WTC11 (cell line): ENCODE measurements around the gene SLC2A14.
"Not testable (repeated sequence)": the region's sequence is repeated elsewhere in the genome, so short reads cannot be mapped to it uniquely, and the experiment has no call there.

Experiments used
- ATF1 ChIP-seq: sonication (generic); formaldehyde crosslinking; IDR thresholded peaks from 2 replicates; pipeline ENCODE4 v1.8.1; 2023; ENCODE audit warnings: mild to moderate bottlenecking, moderate library complexity, missing genetic modification reagents
- CBFB ChIP-seq: sonication (generic); formaldehyde crosslinking; IDR thresholded peaks from 2 replicates; pipeline ENCODE4 v1.8.1; 2022; ENCODE audit warnings: mild to moderate bottlenecking, low read depth, missing genetic modification reagents
- ESRRA ChIP-seq: sonication (generic); formaldehyde crosslinking; IDR thresholded peaks from 2 replicates; pipeline ENCODE4 v1.8.1; 2022; ENCODE audit warnings: mild to moderate bottlenecking, missing genetic modification reagents, borderline replicate concordance
- NFE2L1 ChIP-seq: sonication (generic); formaldehyde crosslinking; IDR thresholded peaks from 2 replicates; pipeline ENCODE4 v1.8.1; 2023; ENCODE audit warnings: missing genetic modification reagents
- NFYB ChIP-seq: sonication (generic); formaldehyde crosslinking; conservative IDR thresholded peaks from 2 replicates; pipeline ENCODE4 v1.8.0; 2022; ENCODE audit warnings: low read depth, missing genetic modification reagents
- TF ChIP-seq, protein P1 (sequence below): fragments of 200-600 bp; IDR thresholded peaks from 2 replicates; pipeline ENCODE4 v1.8.0; 2022; ENCODE audit warnings: antibody characterized with exemption
- TF ChIP-seq, protein P2 (sequence below): sonication (generic); formaldehyde crosslinking; conservative IDR thresholded peaks from 2 replicates; pipeline ENCODE4 v1.8.1; 2023; ENCODE audit warnings: mild to moderate bottlenecking, low read depth, missing genetic modification reagents, moderate library complexity
- TF ChIP-seq, protein P3 (sequence below): sonication (generic); formaldehyde crosslinking; IDR thresholded peaks from 2 replicates; pipeline ENCODE4 v1.8.0; 2022; ENCODE audit warnings: missing genetic modification reagents
- TF ChIP-seq, protein P4 (sequence below): sonication (generic); formaldehyde crosslinking; conservative IDR thresholded peaks from 2 replicates; pipeline ENCODE4 v1.8.1; 2022; ENCODE audit warnings: mild to moderate bottlenecking, missing genetic modification reagents
- TF ChIP-seq, protein P5 (sequence below): fragments of 250-450 bp; sonication (Bioruptor Pico); IDR thresholded peaks from 2 replicates; pipeline ENCODE4 v1.8.0; 2021; ENCODE audit warnings: mild to moderate bottlenecking
- TF ChIP-seq, protein P6 (sequence below): sonication (generic); formaldehyde crosslinking; IDR thresholded peaks from 2 replicates; pipeline ENCODE4 v1.8.1; 2022; ENCODE audit warnings: mild to moderate bottlenecking, missing genetic modification reagents, moderate library complexity, borderline replicate concordance
- TF ChIP-seq, protein P7 (sequence below): sonication (generic); formaldehyde crosslinking; IDR thresholded peaks from 2 replicates; pipeline ENCODE4 v1.8.1; 2022; ENCODE audit warnings: low read depth, missing genetic modification reagents, borderline replicate concordance
- TF ChIP-seq, protein P8 (sequence below): fragments of 250-450 bp; sonication (Bioruptor Pico); IDR thresholded peaks from 2 replicates; pipeline ENCODE4 v2.1.2; 2022; ENCODE audit warnings: mild to moderate bottlenecking, moderate library complexity
- TF ChIP-seq, protein P9 (sequence below): sonication (generic); formaldehyde crosslinking; IDR thresholded peaks from 2 replicates; pipeline ENCODE4 v1.8.1; 2022; ENCODE audit warnings: missing genetic modification reagents, borderline replicate concordance

DNA sequence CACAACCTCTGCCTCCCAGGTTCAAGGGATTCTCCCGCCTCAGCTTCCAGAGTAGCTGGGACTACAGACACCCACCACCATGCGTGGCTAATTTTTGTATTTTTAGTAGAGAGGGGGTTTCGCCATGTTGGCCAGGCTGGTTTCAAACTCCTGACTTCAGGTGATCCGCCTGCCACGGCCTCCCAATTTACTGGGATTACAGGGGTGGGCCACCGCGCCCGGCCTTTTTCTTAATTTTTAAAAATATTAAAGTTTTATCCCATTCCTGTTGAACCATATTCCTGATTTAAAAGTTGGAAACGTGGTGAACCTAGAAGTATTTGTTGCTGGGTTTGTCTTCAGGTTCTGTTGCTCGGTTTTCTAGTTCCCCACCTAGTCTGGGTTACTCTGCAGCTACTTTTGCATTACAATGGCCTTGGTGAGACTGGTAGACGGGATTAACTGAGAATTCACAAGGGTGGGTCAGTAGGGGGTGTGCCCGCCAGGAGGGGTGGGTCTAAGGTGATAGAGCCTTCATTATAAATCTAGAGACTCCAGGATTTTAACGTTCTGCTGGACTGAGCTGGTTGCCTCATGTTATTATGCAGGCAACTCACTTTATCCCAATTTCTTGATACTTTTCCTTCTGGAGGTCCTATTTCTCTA lies 83.7 kb downstream of the SLC2A14 start, which contains the start of gene NANOG:
- not testable (repeated sequence) for TF ChIP-seq CBFB (CRISPR knock-in tag); ATF1; ESRRA; NFE2L1; NFYB (CRISPR knock-in tag)
- TF ChIP-seq, protein P1, sequence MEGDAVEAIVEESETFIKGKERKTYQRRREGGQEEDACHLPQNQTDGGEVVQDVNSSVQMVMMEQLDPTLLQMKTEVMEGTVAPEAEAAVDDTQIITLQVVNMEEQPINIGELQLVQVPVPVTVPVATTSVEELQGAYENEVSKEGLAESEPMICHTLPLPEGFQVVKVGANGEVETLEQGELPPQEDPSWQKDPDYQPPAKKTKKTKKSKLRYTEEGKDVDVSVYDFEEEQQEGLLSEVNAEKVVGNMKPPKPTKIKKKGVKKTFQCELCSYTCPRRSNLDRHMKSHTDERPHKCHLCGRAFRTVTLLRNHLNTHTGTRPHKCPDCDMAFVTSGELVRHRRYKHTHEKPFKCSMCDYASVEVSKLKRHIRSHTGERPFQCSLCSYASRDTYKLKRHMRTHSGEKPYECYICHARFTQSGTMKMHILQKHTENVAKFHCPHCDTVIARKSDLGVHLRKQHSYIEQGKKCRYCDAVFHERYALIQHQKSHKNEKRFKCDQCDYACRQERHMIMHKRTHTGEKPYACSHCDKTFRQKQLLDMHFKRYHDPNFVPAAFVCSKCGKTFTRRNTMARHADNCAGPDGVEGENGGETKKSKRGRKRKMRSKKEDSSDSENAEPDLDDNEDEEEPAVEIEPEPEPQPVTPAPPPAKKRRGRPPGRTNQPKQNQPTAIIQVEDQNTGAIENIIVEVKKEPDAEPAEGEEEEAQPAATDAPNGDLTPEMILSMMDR: not testable (repeated sequence)
- TF ChIP-seq, protein P2, sequence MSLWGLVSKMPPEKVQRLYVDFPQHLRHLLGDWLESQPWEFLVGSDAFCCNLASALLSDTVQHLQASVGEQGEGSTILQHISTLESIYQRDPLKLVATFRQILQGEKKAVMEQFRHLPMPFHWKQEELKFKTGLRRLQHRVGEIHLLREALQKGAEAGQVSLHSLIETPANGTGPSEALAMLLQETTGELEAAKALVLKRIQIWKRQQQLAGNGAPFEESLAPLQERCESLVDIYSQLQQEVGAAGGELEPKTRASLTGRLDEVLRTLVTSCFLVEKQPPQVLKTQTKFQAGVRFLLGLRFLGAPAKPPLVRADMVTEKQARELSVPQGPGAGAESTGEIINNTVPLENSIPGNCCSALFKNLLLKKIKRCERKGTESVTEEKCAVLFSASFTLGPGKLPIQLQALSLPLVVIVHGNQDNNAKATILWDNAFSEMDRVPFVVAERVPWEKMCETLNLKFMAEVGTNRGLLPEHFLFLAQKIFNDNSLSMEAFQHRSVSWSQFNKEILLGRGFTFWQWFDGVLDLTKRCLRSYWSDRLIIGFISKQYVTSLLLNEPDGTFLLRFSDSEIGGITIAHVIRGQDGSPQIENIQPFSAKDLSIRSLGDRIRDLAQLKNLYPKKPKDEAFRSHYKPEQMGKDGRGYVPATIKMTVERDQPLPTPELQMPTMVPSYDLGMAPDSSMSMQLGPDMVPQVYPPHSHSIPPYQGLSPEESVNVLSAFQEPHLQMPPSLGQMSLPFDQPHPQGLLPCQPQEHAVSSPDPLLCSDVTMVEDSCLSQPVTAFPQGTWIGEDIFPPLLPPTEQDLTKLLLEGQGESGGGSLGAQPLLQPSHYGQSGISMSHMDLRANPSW (CRISPR knock-in tag): not testable (repeated sequence)
- TF ChIP-seq, protein P3, sequence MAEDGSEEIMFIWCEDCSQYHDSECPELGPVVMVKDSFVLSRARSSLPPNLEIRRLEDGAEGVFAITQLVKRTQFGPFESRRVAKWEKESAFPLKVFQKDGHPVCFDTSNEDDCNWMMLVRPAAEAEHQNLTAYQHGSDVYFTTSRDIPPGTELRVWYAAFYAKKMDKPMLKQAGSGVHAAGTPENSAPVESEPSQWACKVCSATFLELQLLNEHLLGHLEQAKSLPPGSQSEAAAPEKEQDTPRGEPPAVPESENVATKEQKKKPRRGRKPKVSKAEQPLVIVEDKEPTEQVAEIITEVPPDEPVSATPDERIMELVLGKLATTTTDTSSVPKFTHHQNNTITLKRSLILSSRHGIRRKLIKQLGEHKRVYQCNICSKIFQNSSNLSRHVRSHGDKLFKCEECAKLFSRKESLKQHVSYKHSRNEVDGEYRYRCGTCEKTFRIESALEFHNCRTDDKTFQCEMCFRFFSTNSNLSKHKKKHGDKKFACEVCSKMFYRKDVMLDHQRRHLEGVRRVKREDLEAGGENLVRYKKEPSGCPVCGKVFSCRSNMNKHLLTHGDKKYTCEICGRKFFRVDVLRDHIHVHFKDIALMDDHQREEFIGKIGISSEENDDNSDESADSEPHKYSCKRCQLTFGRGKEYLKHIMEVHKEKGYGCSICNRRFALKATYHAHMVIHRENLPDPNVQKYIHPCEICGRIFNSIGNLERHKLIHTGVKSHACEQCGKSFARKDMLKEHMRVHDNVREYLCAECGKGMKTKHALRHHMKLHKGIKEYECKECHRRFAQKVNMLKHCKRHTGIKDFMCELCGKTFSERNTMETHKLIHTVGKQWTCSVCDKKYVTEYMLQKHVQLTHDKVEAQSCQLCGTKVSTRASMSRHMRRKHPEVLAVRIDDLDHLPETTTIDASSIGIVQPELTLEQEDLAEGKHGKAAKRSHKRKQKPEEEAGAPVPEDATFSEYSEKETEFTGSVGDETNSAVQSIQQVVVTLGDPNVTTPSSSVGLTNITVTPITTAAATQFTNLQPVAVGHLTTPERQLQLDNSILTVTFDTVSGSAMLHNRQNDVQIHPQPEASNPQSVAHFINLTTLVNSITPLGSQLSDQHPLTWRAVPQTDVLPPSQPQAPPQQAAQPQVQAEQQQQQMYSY (CRISPR knock-in tag): not testable (repeated sequence)
- TF ChIP-seq, protein P4, sequence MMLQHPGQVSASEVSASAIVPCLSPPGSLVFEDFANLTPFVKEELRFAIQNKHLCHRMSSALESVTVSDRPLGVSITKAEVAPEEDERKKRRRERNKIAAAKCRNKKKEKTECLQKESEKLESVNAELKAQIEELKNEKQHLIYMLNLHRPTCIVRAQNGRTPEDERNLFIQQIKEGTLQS (CRISPR knock-in tag): not testable (repeated sequence)
- TF ChIP-seq, protein P5, sequence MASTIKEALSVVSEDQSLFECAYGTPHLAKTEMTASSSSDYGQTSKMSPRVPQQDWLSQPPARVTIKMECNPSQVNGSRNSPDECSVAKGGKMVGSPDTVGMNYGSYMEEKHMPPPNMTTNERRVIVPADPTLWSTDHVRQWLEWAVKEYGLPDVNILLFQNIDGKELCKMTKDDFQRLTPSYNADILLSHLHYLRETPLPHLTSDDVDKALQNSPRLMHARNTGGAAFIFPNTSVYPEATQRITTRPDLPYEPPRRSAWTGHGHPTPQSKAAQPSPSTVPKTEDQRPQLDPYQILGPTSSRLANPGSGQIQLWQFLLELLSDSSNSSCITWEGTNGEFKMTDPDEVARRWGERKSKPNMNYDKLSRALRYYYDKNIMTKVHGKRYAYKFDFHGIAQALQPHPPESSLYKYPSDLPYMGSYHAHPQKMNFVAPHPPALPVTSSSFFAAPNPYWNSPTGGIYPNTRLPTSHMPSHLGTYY (CRISPR knock-in tag): not testable (repeated sequence)
- TF ChIP-seq, protein P6, sequence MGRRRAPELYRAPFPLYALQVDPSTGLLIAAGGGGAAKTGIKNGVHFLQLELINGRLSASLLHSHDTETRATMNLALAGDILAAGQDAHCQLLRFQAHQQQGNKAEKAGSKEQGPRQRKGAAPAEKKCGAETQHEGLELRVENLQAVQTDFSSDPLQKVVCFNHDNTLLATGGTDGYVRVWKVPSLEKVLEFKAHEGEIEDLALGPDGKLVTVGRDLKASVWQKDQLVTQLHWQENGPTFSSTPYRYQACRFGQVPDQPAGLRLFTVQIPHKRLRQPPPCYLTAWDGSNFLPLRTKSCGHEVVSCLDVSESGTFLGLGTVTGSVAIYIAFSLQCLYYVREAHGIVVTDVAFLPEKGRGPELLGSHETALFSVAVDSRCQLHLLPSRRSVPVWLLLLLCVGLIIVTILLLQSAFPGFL: not testable (repeated sequence)
- TF ChIP-seq, protein P7, sequence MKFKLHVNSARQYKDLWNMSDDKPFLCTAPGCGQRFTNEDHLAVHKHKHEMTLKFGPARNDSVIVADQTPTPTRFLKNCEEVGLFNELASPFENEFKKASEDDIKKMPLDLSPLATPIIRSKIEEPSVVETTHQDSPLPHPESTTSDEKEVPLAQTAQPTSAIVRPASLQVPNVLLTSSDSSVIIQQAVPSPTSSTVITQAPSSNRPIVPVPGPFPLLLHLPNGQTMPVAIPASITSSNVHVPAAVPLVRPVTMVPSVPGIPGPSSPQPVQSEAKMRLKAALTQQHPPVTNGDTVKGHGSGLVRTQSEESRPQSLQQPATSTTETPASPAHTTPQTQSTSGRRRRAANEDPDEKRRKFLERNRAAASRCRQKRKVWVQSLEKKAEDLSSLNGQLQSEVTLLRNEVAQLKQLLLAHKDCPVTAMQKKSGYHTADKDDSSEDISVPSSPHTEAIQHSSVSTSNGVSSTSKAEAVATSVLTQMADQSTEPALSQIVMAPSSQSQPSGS (CRISPR knock-in tag): not testable (repeated sequence)
- TF ChIP-seq, protein P8, sequence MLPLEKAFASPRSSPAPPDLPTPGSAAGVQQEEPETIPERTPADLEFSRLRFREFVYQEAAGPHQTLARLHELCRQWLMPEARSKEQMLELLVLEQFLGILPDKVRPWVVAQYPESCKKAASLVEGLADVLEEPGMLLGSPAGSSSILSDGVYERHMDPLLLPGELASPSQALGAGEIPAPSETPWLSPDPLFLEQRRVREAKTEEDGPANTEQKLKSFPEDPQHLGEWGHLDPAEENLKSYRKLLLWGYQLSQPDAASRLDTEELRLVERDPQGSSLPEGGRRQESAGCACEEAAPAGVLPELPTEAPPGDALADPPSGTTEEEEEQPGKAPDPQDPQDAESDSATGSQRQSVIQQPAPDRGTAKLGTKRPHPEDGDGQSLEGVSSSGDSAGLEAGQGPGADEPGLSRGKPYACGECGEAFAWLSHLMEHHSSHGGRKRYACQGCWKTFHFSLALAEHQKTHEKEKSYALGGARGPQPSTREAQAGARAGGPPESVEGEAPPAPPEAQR (CRISPR knock-in tag): not testable (repeated sequence)
- TF ChIP-seq, protein P9, sequence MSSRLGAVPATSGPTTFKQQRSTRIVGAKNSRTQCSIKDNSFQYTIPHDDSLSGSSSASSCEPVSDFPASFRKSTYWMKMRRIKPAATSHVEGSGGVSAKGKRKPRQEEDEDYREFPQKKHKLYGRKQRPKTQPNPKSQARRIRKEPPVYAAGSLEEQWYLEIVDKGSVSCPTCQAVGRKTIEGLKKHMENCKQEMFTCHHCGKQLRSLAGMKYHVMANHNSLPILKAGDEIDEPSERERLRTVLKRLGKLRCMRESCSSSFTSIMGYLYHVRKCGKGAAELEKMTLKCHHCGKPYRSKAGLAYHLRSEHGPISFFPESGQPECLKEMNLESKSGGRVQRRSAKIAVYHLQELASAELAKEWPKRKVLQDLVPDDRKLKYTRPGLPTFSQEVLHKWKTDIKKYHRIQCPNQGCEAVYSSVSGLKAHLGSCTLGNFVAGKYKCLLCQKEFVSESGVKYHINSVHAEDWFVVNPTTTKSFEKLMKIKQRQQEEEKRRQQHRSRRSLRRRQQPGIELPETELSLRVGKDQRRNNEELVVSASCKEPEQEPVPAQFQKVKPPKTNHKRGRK (CRISPR knock-in tag): not testable (repeated sequence)
